Right ventricle myocardium inferior (tissue), 1 donor: ENCODE results near the gene CPHXL2. TPM values are rescaled to one million over a fixed set of nuclear protein-coding genes. Genes with fewer than 3 reads are reported as not detected.
A peak's percentile ranks its signal among the peaks of the same experiment; 100 is the strongest.

Experiments used
- ATAC-seq: fragments of 200-7000 bp; cut with Tn5 transposase; one replicate; pipeline ENCODE4 v1.9.1; 2020; ENCODE audit warnings: mild to moderate bottlenecking, moderate library complexity
- DNase-seq: peaks from one replicate; pipeline ENCODE4 v3.0.0; 2021; ENCODE audit errors: missing footprints
- intact Hi-C: fragments of 100-400 bp; cut with DNase I; formaldehyde crosslinking; loops from one replicate; pipeline ENCODE4 v1.11.0; 2022
- total RNA-seq: library from RNA; stranded (reverse); fragmentation: NEBNext Ultra II Directional; extraction: Animal tissue kit (Norgen Biotek cat#: 25700); gene quantifications from one replicate; pipeline ENCODE4 v1.2.1, GENCODE V29; 2021
- donor health status: DM: no; HTN: yes; CAD: no; lungs with severe emphysema.

The CPHXL2 gene
- total RNA-seq, 1 donor from 2014 or later: not detected

GRCh38 chr16:75647492-75648264 lies 29.1 kb downstream of the CPHXL2 start, which contains the start of the genes KARS1 and TERF2IP:
Gene KARS1 (minus strand): TSS chr16:75647665. CDS start chr16:75647639, 26 bp downstream.
Gene TERF2IP (plus strand): TSS chr16:75647773. CDS start chr16:75647883, 110 bp downstream.
- intact Hi-C loops: no loop called here
- ATAC-seq: peak; percentile 99

GRCh38 chr16:75647112-75647491 lies 29.7 kb downstream of the CPHXL2 start:
- peak; percentile 21 for ATAC-seq
- DNase-seq: no peak
- intact Hi-C loops: no loop called here

More at GRCh38 chr16:75647492-75648264, 29.1 kb downstream of the CPHXL2 start, which contains the start of the genes KARS1 and TERF2IP:
- peak; percentile 95 for DNase-seq

DNA sequence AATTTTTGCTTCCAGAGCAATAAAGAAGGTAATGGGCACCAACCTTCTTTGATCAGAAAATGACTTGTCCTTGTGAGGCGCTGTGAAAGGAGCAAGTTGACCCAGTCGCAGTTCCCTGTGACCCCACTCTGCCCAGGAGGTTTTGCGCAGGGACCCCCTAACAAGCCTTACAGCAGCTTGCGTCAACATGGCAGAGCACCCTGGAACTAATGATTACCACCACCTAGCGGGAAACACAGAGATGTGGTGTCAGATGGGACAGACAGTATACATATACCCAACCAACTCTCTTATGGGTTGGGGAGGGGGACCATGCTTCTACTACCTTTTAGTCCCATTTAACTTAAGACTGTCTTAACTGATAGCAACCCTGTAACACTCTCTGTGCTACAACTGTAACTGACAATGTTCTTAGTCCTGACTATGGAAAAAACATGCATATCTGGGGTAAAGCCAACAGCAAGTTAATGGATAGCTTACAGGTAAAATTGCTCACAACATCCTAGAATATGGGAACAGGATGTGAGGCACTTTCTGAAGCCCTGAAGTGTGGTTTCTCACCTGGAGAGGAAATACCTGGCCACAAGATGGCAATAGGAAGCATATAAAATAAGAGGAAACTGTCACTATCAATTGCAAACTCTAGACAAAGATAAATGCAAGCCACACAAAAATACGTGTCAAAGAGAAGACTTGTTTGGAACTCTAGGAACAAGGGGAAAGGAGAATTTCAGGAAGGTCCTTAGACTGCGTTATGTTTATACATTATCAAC lies 32.4 kb downstream of the CPHXL2 start:
- intact Hi-C loops: no loop called here
- ATAC-seq: no peak

DNA sequence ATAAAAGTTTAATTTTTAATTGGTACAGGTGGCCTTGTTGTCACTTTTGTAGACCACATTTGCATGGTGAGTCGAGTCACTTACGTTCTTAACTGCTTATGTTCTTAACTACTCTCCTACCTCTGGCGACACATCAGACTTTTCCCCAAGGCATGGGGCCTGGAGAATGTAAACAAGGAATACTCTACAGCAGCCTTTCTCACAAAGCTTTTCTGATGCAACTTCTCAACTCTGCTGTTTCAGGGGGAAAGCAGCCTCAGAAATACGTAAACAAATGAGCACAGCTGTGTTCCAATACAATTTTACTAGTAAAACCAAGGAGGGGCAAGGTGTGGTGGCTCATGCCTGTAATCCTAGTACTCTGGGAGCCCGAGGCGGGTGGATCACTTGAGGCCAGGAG lies 36.2 kb downstream of the CPHXL2 start:
- ATAC-seq: no peak
- DNase-seq: no peak
- intact Hi-C loops: no loop called here

More for the DNA sequence above, 32.4 kb downstream of the CPHXL2 start:
- DNase-seq: no peak

GRCh38 chr16:75635036-75635435 lies 41.8 kb downstream of the CPHXL2 start:
- intact Hi-C loops: no loop called here
- DNase-seq: no peak
- no peak for ATAC-seq

DNA sequence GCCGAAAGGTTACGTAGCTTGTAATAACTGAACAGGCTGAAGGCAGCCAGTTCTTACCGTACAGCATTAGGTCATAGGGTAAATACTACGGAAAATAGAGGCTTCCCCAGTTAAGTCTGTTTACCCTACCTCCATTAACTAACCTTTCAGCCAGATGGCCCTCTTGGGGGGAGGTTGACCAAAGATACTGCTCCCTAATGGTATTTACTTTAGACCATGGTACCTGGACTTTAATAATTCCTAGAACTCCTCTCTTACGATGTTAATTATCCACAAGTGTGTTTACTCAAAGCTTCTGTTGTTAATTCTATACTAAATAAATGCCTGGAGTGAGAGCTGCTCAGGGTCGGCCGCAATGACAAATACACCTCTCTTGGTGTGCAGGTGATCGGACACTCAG lies 44.0 kb downstream of the CPHXL2 start:
- intact Hi-C loops: no loop called here
- ATAC-seq (no peak), DNase-seq (no peak)

GRCh38 chr16:75630052-75630451 lies 46.8 kb downstream of the CPHXL2 start:
- DNase-seq (no peak), ATAC-seq (no peak)
- intact Hi-C loops: no loop called here

GRCh38 chr16:75629132-75629531 lies 47.7 kb downstream of the CPHXL2 start:
- no peak for DNase-seq
- no peak for ATAC-seq
- intact Hi-C loops: no loop called here

- intact Hi-C loops: no loop called here
- ATAC-seq (no peak), DNase-seq (no peak)
These were observed 48.5 kb downstream of the CPHXL2 start for GRCh38 chr16:75628351-75628750.

GRCh38 chr16:75627851-75628250 lies 49.0 kb downstream of the CPHXL2 start:
- intact Hi-C loops: no loop called here
- DNase-seq: no peak
- no peak for ATAC-seq

DNA sequence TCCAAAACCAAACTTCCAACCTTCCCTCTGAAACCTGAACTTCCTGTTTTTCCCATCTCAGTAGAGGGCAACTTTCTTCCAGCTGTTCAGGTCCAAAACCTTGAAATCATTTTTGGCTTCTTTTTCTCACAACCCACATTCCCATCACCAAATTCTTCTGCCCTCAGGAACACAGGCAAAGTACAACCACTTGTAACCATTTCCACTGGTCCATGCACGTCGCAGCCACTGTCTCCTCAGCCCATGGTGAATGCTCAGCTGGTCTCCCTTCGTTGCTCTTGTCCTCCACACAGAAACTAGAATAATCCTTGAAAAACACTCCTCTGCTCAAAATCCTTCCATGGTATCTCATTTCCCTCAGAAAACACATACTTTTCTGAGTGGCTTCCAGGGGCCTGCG lies 50.0 kb downstream of the CPHXL2 start:
- ATAC-seq: no peak
- DNase-seq: no peak
- intact Hi-C loops: no loop called here

DNA sequence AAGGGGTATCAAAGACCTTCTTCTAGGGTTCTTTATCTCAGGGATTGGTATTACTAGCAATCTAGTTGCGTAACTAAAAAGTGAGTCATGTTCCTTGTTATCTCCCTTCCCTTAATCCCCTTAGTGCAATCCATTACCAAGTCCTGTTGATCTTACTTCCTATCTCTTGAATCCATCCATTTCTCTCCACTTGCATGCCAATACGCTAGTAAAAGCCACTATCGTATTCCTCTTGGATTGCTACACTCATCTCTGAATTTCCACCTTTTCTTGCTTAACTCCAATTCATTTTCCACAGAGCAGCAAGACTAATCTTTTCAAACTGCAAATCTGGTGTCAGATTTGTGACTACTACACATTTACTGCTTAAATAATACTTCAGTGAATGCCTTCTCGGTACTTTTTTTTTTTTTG lies 51.9 kb downstream of the CPHXL2 start:
- DNase-seq (no peak), ATAC-seq (no peak)
- intact Hi-C loops: loop anchor here (5.0 kb wide), 1 partner anchor 58 kb away; the partner anchor contains the start of gene GABARAPL2

GRCh38 chr16:75622761-75623605 lies 53.8 kb downstream of the CPHXL2 start, which contains the start of gene ADAT1:
Gene ADAT1 (minus strand): TSS chr16:75623281. CDS start chr16:75620799, 2,482 bp downstream.
- ATAC-seq: peak; percentile 97
- peak; percentile 100 for DNase-seq
- intact Hi-C loops: loop anchor here (2.0 to 5.0 kb wide), 2 partner anchors 56 to 158 kb away; partner anchors contain the start of genes GABARAPL2 and TMEM170A

DNA sequence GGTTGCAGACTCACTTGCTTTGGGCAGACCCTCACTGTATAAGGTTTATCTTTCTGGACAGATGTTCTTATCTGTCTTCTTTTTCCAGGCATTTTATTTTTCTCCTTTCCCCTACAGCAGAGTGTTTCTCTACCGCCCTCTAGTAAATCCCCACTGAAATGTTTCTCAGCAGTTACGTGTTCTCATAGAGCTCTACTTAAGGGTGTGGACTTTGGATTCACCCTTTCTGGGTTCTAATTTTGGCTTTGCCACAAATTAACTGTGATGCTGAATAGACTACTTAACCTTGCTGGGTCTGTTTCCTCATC lies 55.7 kb downstream of the CPHXL2 start:
- DNase-seq: no peak
- intact Hi-C loops: loop anchor here (5.0 kb wide), 1 partner anchor 54 kb away; the partner anchor contains the start of gene GABARAPL2
- no peak for ATAC-seq

GRCh38 chr16:75620326-75621169 lies 56.3 kb downstream of the CPHXL2 start:
- intact Hi-C loops: loop anchor here (5.0 kb wide), 1 partner anchor 53 kb away; the partner anchor contains the start of gene GABARAPL2
- ATAC-seq (no peak), DNase-seq (no peak)

DNA sequence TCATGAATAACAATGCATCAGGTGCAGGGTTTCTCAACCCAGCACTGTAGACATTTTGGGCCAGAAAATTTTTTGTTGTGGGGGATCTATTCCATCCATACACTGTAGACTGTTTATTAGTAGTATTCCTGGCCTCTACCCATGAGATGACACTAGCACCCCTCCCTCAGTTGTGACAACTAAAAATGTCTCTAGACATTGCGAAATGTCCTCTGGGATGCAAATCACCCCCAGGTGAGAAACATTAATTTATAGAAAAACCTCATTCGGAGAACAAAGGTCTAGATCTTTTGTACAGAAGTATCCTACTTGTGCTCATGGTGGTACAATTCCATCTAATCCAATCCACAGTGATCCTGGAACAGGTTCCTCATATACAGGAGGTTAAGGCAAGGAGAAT lies 58.0 kb downstream of the CPHXL2 start:
- intact Hi-C loops: no loop called here
- DNase-seq: no peak
- no peak for ATAC-seq

GRCh38 chr16:75617121-75617520 lies 59.7 kb downstream of the CPHXL2 start:
- ATAC-seq (no peak), DNase-seq (no peak)
- intact Hi-C loops: no loop called here

DNA sequence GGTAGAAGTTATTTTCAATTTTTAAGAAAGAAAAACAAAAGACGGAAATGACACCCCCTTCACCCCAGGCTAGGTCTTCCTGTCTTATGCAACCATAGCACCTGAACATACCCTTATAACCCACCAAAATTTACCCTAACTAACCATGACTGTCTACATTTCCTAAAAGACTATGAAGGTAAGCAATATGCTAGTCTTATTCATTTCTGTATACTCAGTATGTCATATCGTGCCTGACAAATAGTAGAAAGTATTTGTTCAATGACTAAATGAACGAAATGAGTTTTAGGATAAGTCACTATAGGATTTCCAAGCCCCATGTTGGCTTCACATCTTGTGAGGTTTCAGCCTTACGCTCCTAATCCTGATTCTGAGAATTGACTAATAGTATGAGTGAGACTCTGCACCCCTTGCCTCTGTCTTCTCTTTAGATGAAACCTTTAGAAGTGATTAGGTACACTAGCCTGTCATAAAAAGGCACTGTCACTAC lies 60.2 kb downstream of the CPHXL2 start:
- no peak for DNase-seq
- no peak for ATAC-seq
- intact Hi-C loops: no loop called here
